Left colon (tissue), 2 donors: ENCODE measurements around the gene MFSD6. TPM values are rescaled to one million over a fixed set of nuclear protein-coding genes. Genes with fewer than 3 reads are reported as not detected.
"Not testable (repeated sequence)": the region's sequence is repeated elsewhere in the genome, so short reads cannot be mapped to it uniquely, and the experiment has no call there.

Experiments
- ATAC-seq: fragments of 200-7000 bp; cut with Tn5 transposase; one replicate; pipeline ENCODE4 v1.9.1; 2020; ENCODE audit warnings: mild to moderate bottlenecking, moderate library complexity
- DNase-seq, 2 donors: peaks; one replicate each; pipeline ENCODE4 v3.0.0-alpha.2; 2020
- intact Hi-C, 2 donors: fragments of 100-400 bp; cut with DNase I in 1 of 2; cut with micrococcal nuclease in 1 of 2; formaldehyde crosslinking; loops; one replicate each; pipeline versions ENCODE4 v1.11.2 to v1.14.0; 2022; cut with DNase I, micrococcal nuclease
- total RNA-seq, 2 donors: library from RNA; stranded (reverse); fragmentation: NEBNext Ultra II Directional; extraction: Animal tissue kit (Norgen Biotek cat#: 25700); gene quantifications; one replicate each; pipeline ENCODE4 v1.2.1, GENCODE V29; 2021
- donor health status: DM: no; HTN: no; CAD: no.
- donor health status: DM: yes; HTN: yes; CAD: no.

The MFSD6 gene
- total RNA-seq, 2 donors from 2014 or later, result 71.8 to 84.6 TPM

GRCh38 chr2:190481339-190481738, 73.2 kb downstream of the MFSD6 start:
- ATAC-seq, result no peak
- intact Hi-C loops, result no loop called here
- DNase-seq, result no peak

- ATAC-seq, result no peak
- intact Hi-C loops, result no loop called here
- DNase-seq, result no peak
Observed at GRCh38 chr2:190482451-190482850, 74.3 kb downstream of the MFSD6 start.

GRCh38 chr2:190486037-190486623, 78.0 kb downstream of the MFSD6 start:
- ATAC-seq, result no peak
- intact Hi-C loops, result no loop called here
- DNase-seq, result no peak

GRCh38 chr2:190488516-190489233, 80.5 kb downstream of the MFSD6 start:
- DNase-seq (no peak), ATAC-seq (no peak)
- intact Hi-C loops, result no loop called here

GRCh38 chr2:190489475-190489874, 81.3 kb downstream of the MFSD6 start:
- DNase-seq (no peak), ATAC-seq (no peak)
- intact Hi-C loops, result no loop called here

- no peak for DNase-seq
- no peak for ATAC-seq
- intact Hi-C loops, result no loop called here
Observed at GRCh38 chr2:190490502-190490901, 82.3 kb downstream of the MFSD6 start.

GRCh38 chr2:190493095-190493494, 84.9 kb downstream of the MFSD6 start:
- DNase-seq, result no peak
- ATAC-seq, result no peak
- intact Hi-C loops, result no loop called here

GRCh38 chr2:190494600-190495227, 86.6 kb downstream of the MFSD6 start:
- DNase-seq, ATAC-seq, intact Hi-C loops: not testable (repeated sequence)

GRCh38 chr2:190497428-190497827, 89.3 kb downstream of the MFSD6 start:
- peak; percentile 37 for ATAC-seq
- DNase-seq, result no peak
- intact Hi-C loops, result no loop called here

- intact Hi-C loops, result no loop called here
- DNase-seq (no peak), ATAC-seq (no peak)
Observed at GRCh38 chr2:190499273-190499672, 91.1 kb downstream of the MFSD6 start.

- ATAC-seq (peak; percentile 41), DNase-seq (no peak)
- intact Hi-C loops, result loop anchor here in 1 of 2 donors (10.0 kb wide), 2 partner anchors 115 to 415 kb away; no protein-coding TSS in a partner anchor
Observed at GRCh38 chr2:190500054-190500502, 91.9 kb downstream of the MFSD6 start.

GRCh38 chr2:190501231-190501630, 93.1 kb downstream of the MFSD6 start:
- no peak for ATAC-seq

GRCh38 chr2:190501702-190502407, 93.7 kb downstream of the MFSD6 start:
- DNase-seq (no peak), ATAC-seq (no peak)
- intact Hi-C loops, result loop anchor here in 1 of 2 donors (10.0 kb wide), 2 partner anchors 117 to 417 kb away; no protein-coding TSS in a partner anchor

More at GRCh38 chr2:190501231-190501630, 93.1 kb downstream of the MFSD6 start:
- no peak for DNase-seq
- intact Hi-C loops, result loop anchor here in 1 of 2 donors (10.0 kb wide), 2 partner anchors 116 to 416 kb away; no protein-coding TSS in a partner anchor

GRCh38 chr2:190503088-190503487, 94.9 kb downstream of the MFSD6 start:
- ATAC-seq (peak; percentile 55), DNase-seq (peak in 1 of 2 donors; percentile 18)
- intact Hi-C loops, result loop anchor here in 1 of 2 donors (10.0 kb wide), 2 partner anchors 118 to 418 kb away; no protein-coding TSS in a partner anchor

- ATAC-seq, result no peak
- no peak for DNase-seq
- intact Hi-C loops, result loop anchor here in 1 of 2 donors (10.0 kb wide), 2 partner anchors 120 to 420 kb away; no protein-coding TSS in a partner anchor
Observed at GRCh38 chr2:190504912-190505311, 96.8 kb downstream of the MFSD6 start.

GRCh38 chr2:190505696-190506095, 97.5 kb downstream of the MFSD6 start:
- intact Hi-C loops, result loop anchor here in 1 of 2 donors (10.0 kb wide), 2 partner anchors 121 to 421 kb away; no protein-coding TSS in a partner anchor
- no peak for ATAC-seq
- DNase-seq, result no peak

GRCh38 chr2:190506666-190507065, 98.5 kb downstream of the MFSD6 start:
- peak; percentile 60 to 71 for DNase-seq
- intact Hi-C loops, result loop anchor here in 1 of 2 donors (10.0 kb wide), 2 partner anchors 122 to 422 kb away; no protein-coding TSS in a partner anchor
- peak; percentile 73 for ATAC-seq

GRCh38 chr2:190507135-190507534, 99.0 kb downstream of the MFSD6 start:
- intact Hi-C loops, result loop anchor here in 1 of 2 donors (10.0 kb wide), 2 partner anchors 122 to 422 kb away; no protein-coding TSS in a partner anchor
- ATAC-seq, result peak; percentile 38
- peak; percentile 59 to 67 for DNase-seq
